ENCODE results near the gene OR10Z1. TPM values are rescaled to one million over a fixed set of nuclear protein-coding genes. Genes with fewer than 3 reads are reported as not detected.

Gene OR10Z1
- total and polyA plus RNA-seq, 2 donors (not counting 1 experiment from before 2014, with no cell fraction given) = not detected

GRCh38 chr1:158577561-158577960 lies 27.5 kb upstream of the OR10Z1 start:
- Histone ChIP-seq H3K27ac (ENCODE audit: insufficient read depth, low read length) (no peak overlapping the region), H4K20me1 (ENCODE audit: control insufficient read depth, extremely low read depth, insufficient read depth, low read length) (no peaks in the 10 kb centered on the region), H2AFZ (ENCODE audit: low read length) (no peak overlapping the region), H3K36me3 (ENCODE audit: control insufficient read depth, insufficient read depth, low read length) (no peaks in the 10 kb centered on the region), H3K4me1 (ENCODE audit: control insufficient read depth, extremely low read depth, insufficient read depth, low read length) (no peaks in the 10 kb centered on the region), H3K79me2 (ENCODE audit: control insufficient read depth, insufficient read depth, low read length) (no peaks in the 10 kb centered on the region), H3K4me2 (ENCODE audit: extremely low read depth, insufficient read depth, low read length) (no peak overlapping the region), H3K9me3 (ENCODE audit: control insufficient read depth, insufficient read depth, low read depth, low read length) (no peaks in the 10 kb centered on the region), H3K27me3 (ENCODE audit: control insufficient read depth, insufficient read depth, low read length) (no peaks in the 10 kb centered on the region), H3K9ac (ENCODE audit: insufficient read depth, low read length) (no peak overlapping the region), H3K4me3 (replicated peaks in 1 of 4; ENCODE audit: control extremely low read depth in 1 of 4, insufficient read depth in 1 of 4, low read depth in 3 of 4, low read length in 4 of 4) (no peak overlapping the region)
- DNase-seq (ENCODE audit: low read depth in 2 of 2) = no peak
- no peak for TF ChIP-seq CTCF (conservative IDR thresholded peaks at IDR 0.05 in 1 of 2, IDR thresholded peaks at IDR 0.05 in 1 of 2; ENCODE audit: low read depth in 1 of 2, low read length in 2 of 2)
- no peak for TF ChIP-seq EZH2 (IDR thresholded peaks at IDR 0.05; ENCODE audit: low read length, missing control alignments)

GRCh38 chr1:158579733-158580132 lies 25.3 kb upstream of the OR10Z1 start, which contains the start of gene OR10X1:
Gene OR10X1 (minus strand): TSS chr1:158579899. CDS start chr1:158579899, 0 bp downstream.
- H3K4me2 ChIP-seq (ENCODE audit: extremely low read depth, insufficient read depth, low read length) = no peak within 1 kb of the TSS
- H4K20me1 ChIP-seq (ENCODE audit: control insufficient read depth, extremely low read depth, insufficient read depth, low read length) = no peaks in the 10 kb centered on the region
- no peaks in the 10 kb centered on the region for H3K79me2 ChIP-seq (ENCODE audit: control insufficient read depth, insufficient read depth, low read length)
- no peak for DNase-seq (ENCODE audit: low read depth in 2 of 2)
- H3K27ac ChIP-seq (ENCODE audit: insufficient read depth, low read length) = no peak within 1 kb of the TSS
- no peaks in the 10 kb centered on the region for H3K27me3 ChIP-seq (ENCODE audit: control insufficient read depth, insufficient read depth, low read length)
- no peak within 1 kb of the TSS for H3K9ac ChIP-seq (ENCODE audit: insufficient read depth, low read length)
- H3K9me3 ChIP-seq (ENCODE audit: control insufficient read depth, insufficient read depth, low read depth, low read length) = no peaks in the 10 kb centered on the region
- no peak within 1 kb of the TSS for H2AFZ ChIP-seq (ENCODE audit: low read length)
- no peak within 1 kb of the TSS for H3K4me3 ChIP-seq (replicated peaks in 1 of 4; ENCODE audit: control extremely low read depth in 1 of 4, insufficient read depth in 1 of 4, low read depth in 3 of 4, low read length in 4 of 4)
- no peak for TF ChIP-seq CTCF (conservative IDR thresholded peaks at IDR 0.05 in 1 of 2, IDR thresholded peaks at IDR 0.05 in 1 of 2; ENCODE audit: low read depth in 1 of 2, low read length in 2 of 2)
- no peaks in the 10 kb centered on the region for H3K36me3 ChIP-seq (ENCODE audit: control insufficient read depth, insufficient read depth, low read length)
- H3K4me1 ChIP-seq (ENCODE audit: control insufficient read depth, extremely low read depth, insufficient read depth, low read length) = no peaks in the 10 kb centered on the region

GRCh38 chr1:158583962-158584361 lies 21.1 kb upstream of the OR10Z1 start:
- no peak for DNase-seq (ENCODE audit: low read depth in 2 of 2)
- H3K27me3 ChIP-seq (ENCODE audit: control insufficient read depth, insufficient read depth, low read length) = no peaks in the 10 kb centered on the region
- no peak for TF ChIP-seq CTCF (conservative IDR thresholded peaks at IDR 0.05 in 1 of 2, IDR thresholded peaks at IDR 0.05 in 1 of 2; ENCODE audit: low read depth in 1 of 2, low read length in 2 of 2)
- no peak for TF ChIP-seq EZH2 (IDR thresholded peaks at IDR 0.05; ENCODE audit: low read length, missing control alignments)
- H4K20me1 ChIP-seq (ENCODE audit: control insufficient read depth, extremely low read depth, insufficient read depth, low read length) = no peaks in the 10 kb centered on the region
- no peak overlapping the region for H2AFZ ChIP-seq (ENCODE audit: low read length)
- H3K4me2 ChIP-seq (ENCODE audit: extremely low read depth, insufficient read depth, low read length) = no peak overlapping the region
- no peak overlapping the region for H3K4me3 ChIP-seq (replicated peaks in 1 of 4; ENCODE audit: control extremely low read depth in 1 of 4, insufficient read depth in 1 of 4, low read depth in 3 of 4, low read length in 4 of 4)
- no peaks in the 10 kb centered on the region for H3K4me1 ChIP-seq (ENCODE audit: control insufficient read depth, extremely low read depth, insufficient read depth, low read length)
- no peaks in the 10 kb centered on the region for H3K79me2 ChIP-seq (ENCODE audit: control insufficient read depth, insufficient read depth, low read length)
- no peaks in the 10 kb centered on the region for H3K9me3 ChIP-seq (ENCODE audit: control insufficient read depth, insufficient read depth, low read depth, low read length)
- no peak overlapping the region for H3K9ac ChIP-seq (ENCODE audit: insufficient read depth, low read length)
- no peak overlapping the region for H3K27ac ChIP-seq (ENCODE audit: insufficient read depth, low read length)
- H3K36me3 ChIP-seq (ENCODE audit: control insufficient read depth, insufficient read depth, low read length) = no peaks in the 10 kb centered on the region

Data from fibroblast of lung (primary cell).